Measurements from ENCODE around the gene APCDD1. TPM values are rescaled to one million over a fixed set of nuclear protein-coding genes. Genes with fewer than 3 reads are reported as not detected.

Gene APCDD1
- total and polyA plus RNA-seq, 2 experiments from 2014 or later: 30.8 to 51.2 TPM

- no peak for TF ChIP-seq CTCF (IDR thresholded peaks at IDR 0.05; ENCODE audit: low read depth, low read length)
- Histone ChIP-seq H3K4me3 (no peak overlapping the region), H3K27ac (no peak overlapping the region), H3K4me1 (ENCODE audit: low read depth) (peaks cover 15% of the 10 kb centered on the region), H3K36me3 (no peaks in the 10 kb centered on the region), H3K9me3 (ENCODE audit: low read depth) (no peaks in the 10 kb centered on the region), H3K27me3 (peaks cover 12% of the 10 kb centered on the region)
- DNase-seq (ENCODE audit: low read depth in 1 of 2, low spot score in 1 of 2): no peak
Measured at GRCh38 chr18:10457767-10458166, 3.3 kb downstream of the APCDD1 start.

GRCh38 chr18:10458691-10459090 is 4.3 kb downstream of the APCDD1 start:
- H3K9me3 ChIP-seq (ENCODE audit: low read depth): no peaks in the 10 kb centered on the region
- no peak for TF ChIP-seq CTCF (IDR thresholded peaks at IDR 0.05; ENCODE audit: low read depth, low read length)
- no peak for DNase-seq (ENCODE audit: low read depth in 1 of 2, low spot score in 1 of 2)
- no peak overlapping the region for H3K27ac ChIP-seq
- peaks cover 15% of the 10 kb centered on the region for H3K4me1 ChIP-seq (ENCODE audit: low read depth)
- peaks cover 12% of the 10 kb centered on the region for H3K27me3 ChIP-seq
- no peak overlapping the region for H3K4me3 ChIP-seq
- no peaks in the 10 kb centered on the region for H3K36me3 ChIP-seq

- no peak overlapping the region for H3K4me3 ChIP-seq
Measured at GRCh38 chr18:10459587-10459986, 5.2 kb downstream of the APCDD1 start.

GRCh38 chr18:10460414-10461018 is 6.1 kb downstream of the APCDD1 start:
- TF ChIP-seq CTCF (IDR thresholded peaks at IDR 0.05; ENCODE audit: low read depth, low read length): no peak
- no peaks in the 10 kb centered on the region for H3K9me3 ChIP-seq (ENCODE audit: low read depth)
- peaks cover 15% of the 10 kb centered on the region for H3K4me1 ChIP-seq (ENCODE audit: low read depth)
- H3K27me3 ChIP-seq: peaks cover 12% of the 10 kb centered on the region
- H3K27ac ChIP-seq: no peak overlapping the region
- H3K4me3 ChIP-seq: no peak overlapping the region
- H3K36me3 ChIP-seq: no peaks in the 10 kb centered on the region
- DNase-seq (ENCODE audit: low read depth in 1 of 2, low spot score in 1 of 2): no peak

More at GRCh38 chr18:10459587-10459986, 5.2 kb downstream of the APCDD1 start:
- peaks cover 15% of the 10 kb centered on the region for H3K4me1 ChIP-seq (ENCODE audit: low read depth)
- peaks cover 12% of the 10 kb centered on the region for H3K27me3 ChIP-seq
- no peak for DNase-seq (ENCODE audit: low read depth in 1 of 2, low spot score in 1 of 2)
- no peak for TF ChIP-seq CTCF (IDR thresholded peaks at IDR 0.05; ENCODE audit: low read depth, low read length)
- no peaks in the 10 kb centered on the region for H3K36me3 ChIP-seq
- no peaks in the 10 kb centered on the region for H3K9me3 ChIP-seq (ENCODE audit: low read depth)
- H3K27ac ChIP-seq: no peak overlapping the region

GRCh38 chr18:10461989-10462388 is 7.6 kb downstream of the APCDD1 start:
- no peaks in the 10 kb centered on the region for H3K36me3 ChIP-seq
- no peak overlapping the region for H3K27ac ChIP-seq
- peaks cover 20% of the 10 kb centered on the region for H3K4me1 ChIP-seq (ENCODE audit: low read depth)
- DNase-seq (ENCODE audit: low read depth in 1 of 2, low spot score in 1 of 2): no peak
- TF ChIP-seq CTCF (IDR thresholded peaks at IDR 0.05; ENCODE audit: low read depth, low read length): no peak
- no peak overlapping the region for H3K4me3 ChIP-seq
- H3K9me3 ChIP-seq (ENCODE audit: low read depth): no peaks in the 10 kb centered on the region
- no peaks in the 10 kb centered on the region for H3K27me3 ChIP-seq
